Globus pallidus (tissue), 1 donor: ENCODE results near the gene BNIPL.

Experiments used
- DNase-seq: peaks from one replicate; pipeline ENCODE4 v3.0.0-alpha.2; 2015; ENCODE audit warnings: low spot score

BNIPL gene

GRCh38 chr1:151059109-151060006, 23.0 kb downstream of the BNIPL start, which contains the start of gene CDC42SE1:
CDC42SE1 (minus strand) TSS chr1:151059622; CDS start chr1:151055730, 3,892 bp downstream.
- peak; percentile 81 for DNase-seq

- DNase-seq, result peak; percentile 78
Measured at GRCh38 chr1:151060007-151060656, 23.7 kb downstream of the BNIPL start, which contains the start of gene MLLT11. MLLT11 (plus strand) TSS chr1:151060397; CDS start chr1:151067225, 6,828 bp downstream.

- no peak for DNase-seq
Measured at GRCh38 chr1:151060657-151061421, 24.5 kb downstream of the BNIPL start.

GRCh38 chr1:151061704-151062103, 25.3 kb downstream of the BNIPL start:
- DNase-seq, result no peak

- no peak for DNase-seq
Measured at GRCh38 chr1:151062741-151063371, 26.5 kb downstream of the BNIPL start.

- DNase-seq, result no peak
Measured at GRCh38 chr1:151065089-151065645, 28.8 kb downstream of the BNIPL start.

GRCh38 chr1:151067185-151067584, 30.8 kb downstream of the BNIPL start:
- no peak for DNase-seq

GRCh38 chr1:151069103-151069486, 32.7 kb downstream of the BNIPL start:
- DNase-seq, result no peak

GRCh38 chr1:151070474-151071276, 34.3 kb downstream of the BNIPL start, which contains the start of gene GABPB2:
GABPB2 (plus strand) TSS chr1:151070761; CDS start chr1:151088190, 17,429 bp downstream.
- DNase-seq, result peak; percentile 93

GRCh38 chr1:151072224-151072623, 35.8 kb downstream of the BNIPL start:
- DNase-seq, result no peak

GRCh38 chr1:151085953-151086559, 49.7 kb downstream of the BNIPL start:
- DNase-seq, result no peak
